HUES48 (cell line): Measurements from ENCODE around the gene APPBP2.
"Not testable (repeated sequence)": the region's sequence is repeated elsewhere in the genome, so short reads cannot be mapped to it uniquely, and the experiment has no call there.

ENCODE experiments used
- H3K27ac ChIP-seq: one replicate; pipeline ENCODE4 v1.7.0; 2013; ENCODE audit warnings: low read depth, low read length, inconsistent platforms
- H3K27me3 ChIP-seq: 2 replicates; pipeline ENCODE4 v1.6.1; 2013; ENCODE audit warnings: mild to moderate bottlenecking, low read length; ENCODE audit not compliant: control insufficient read depth, insufficient read depth
- H3K36me3 ChIP-seq: 2 replicates; pipeline ENCODE4 v1.6.1; 2013; ENCODE audit warnings: low read length; ENCODE audit not compliant: control insufficient read depth, insufficient read depth
- H3K4me1 ChIP-seq: 2 replicates; pipeline ENCODE4 v1.6.1; 2013; ENCODE audit warnings: mild to moderate bottlenecking, low read length; ENCODE audit not compliant: control insufficient read depth, insufficient read depth
- H3K4me3 ChIP-seq: 2 replicates; pipeline ENCODE4 v1.5.1; 2013; ENCODE audit warnings: mild to moderate bottlenecking, low read depth, low read length
- H3K9ac ChIP-seq: 2 replicates; pipeline ENCODE4 v1.6.1; 2013; ENCODE audit warnings: mild to moderate bottlenecking, low read depth, low read length, moderate library complexity
- H3K9me3 ChIP-seq: 2 replicates; pipeline ENCODE4 v1.6.1; 2013; ENCODE audit warnings: low read length; ENCODE audit not compliant: control insufficient read depth, insufficient read depth

The APPBP2 gene

DNA sequence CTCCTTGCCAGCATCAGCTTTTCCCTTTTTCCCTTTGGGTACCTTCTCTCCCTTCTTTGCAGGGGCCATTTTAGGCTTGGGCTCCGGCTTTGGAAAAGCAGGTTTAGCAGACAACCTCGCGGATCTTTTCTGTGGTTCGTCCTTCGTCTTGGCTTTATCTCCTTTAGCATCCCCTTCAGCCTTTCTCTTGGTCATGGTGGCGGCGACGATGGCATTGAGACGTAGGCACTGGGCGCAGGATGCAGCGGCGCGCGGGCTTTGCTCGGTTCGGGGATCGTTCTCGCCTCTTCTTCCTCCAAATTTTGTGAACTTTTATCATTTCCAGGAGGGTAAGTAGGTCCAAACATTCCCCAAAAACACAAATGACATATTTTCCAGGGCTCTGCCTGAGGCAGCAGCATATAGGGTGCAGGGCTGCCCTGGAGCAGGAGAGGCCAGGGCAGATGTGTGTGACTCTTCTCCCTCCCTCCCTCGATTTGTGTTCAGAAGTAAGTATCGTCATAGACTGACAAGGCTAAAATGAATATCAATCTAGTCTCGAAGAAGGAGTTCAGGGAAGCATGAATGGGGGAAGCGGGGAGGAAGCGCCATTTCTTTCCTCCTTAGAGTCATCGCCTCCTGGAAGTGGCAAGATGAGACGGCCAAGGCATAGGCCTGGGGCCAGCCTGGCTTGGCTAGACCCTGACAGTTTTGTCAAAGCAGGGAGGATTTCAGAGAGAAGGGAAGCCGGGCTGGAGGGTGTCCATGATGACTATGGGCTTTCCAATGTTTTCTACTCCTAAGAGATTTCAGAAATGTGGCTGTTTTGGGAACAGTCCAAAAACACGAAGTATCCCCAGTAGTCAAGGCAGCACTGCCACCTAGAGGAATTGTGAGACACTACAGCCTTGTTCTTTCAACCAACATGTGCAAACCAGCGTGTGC lies 90.5 kb downstream of the APPBP2 start:
- H3K9ac ChIP-seq: no peak overlapping the region
- H3K27me3 ChIP-seq: no peaks in the 10 kb centered on the region
- H3K4me1 ChIP-seq: no peaks in the 10 kb centered on the region; the same call in 1 of the 2 replicates
- no peak overlapping the region for H3K4me3 ChIP-seq
- H3K36me3 ChIP-seq: no peaks in the 10 kb centered on the region
- H3K9me3 ChIP-seq: peaks cover 8% of the 10 kb centered on the region; the same call in 1 of the 2 replicates
- no peak overlapping the region for H3K27ac ChIP-seq

DNA sequence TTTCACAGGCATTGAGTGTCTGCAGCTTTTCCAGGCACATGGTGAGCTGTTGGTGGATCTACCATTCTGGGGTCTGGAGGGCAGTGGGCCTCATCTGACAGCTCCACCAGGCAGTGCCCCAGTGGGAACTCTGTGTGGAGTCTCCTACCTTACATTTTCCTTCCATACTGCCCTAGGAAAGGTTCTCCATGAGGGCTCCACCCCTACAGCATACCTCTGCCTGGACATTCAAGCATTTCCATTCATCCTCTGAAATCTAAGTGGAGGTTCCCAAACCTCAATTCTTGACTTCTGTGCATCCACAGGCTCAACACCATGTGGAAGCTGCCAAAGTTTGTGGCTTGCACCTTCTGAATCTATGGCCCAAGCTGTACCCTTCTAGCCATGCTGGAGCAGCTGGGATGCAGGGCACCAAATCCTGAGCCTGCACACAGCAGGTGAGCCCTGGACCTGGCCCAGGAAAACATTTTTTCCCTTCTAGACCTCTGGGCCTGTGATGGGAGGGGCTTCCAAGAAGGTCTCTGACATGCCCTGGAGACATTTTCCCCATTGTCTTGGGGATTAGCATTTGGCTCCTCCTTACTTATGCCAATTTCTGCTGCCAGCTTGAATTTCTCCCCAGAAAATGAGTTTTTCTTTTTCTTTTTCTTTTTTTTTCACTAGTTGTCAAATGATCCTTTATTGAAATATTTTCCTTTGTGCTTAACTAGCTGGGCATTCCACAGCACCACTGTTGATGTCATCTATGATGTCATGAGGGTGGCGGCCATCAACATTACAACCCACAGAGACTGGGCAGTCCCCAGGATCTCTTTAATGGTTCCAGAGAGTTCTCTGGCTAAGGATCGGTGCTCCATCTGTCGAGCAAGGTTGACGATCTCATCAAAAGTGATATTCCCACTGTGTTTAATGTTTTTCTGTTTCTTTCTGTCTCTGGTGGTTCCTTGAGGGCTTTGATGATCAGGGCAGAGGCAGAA lies 92.7 kb downstream of the APPBP2 start:
- H3K9ac ChIP-seq, H3K9me3 ChIP-seq, H3K27me3 ChIP-seq, H3K4me1 ChIP-seq, H3K27ac ChIP-seq, H3K36me3 ChIP-seq, H3K4me3 ChIP-seq: not testable (repeated sequence)

DNA sequence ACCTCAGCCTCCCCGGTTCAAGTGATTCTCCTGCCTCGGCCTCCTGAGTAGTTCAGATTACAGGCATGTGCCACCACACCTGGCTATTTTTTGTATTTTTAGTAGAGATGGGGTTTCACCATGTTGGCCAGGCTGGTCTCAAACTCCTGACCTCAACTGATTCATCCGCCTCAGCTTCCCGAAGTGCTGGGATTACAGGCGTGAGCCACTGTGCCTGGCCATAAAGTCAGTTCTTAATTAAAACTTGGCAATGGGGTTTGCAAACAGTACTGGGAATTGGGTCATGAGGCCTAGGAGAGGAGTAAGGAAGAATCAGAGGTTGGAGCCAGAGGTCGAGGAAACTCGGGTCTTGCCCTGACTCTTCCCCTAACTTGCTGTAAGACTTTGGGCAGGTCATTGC lies 95.5 kb downstream of the APPBP2 start:
- not testable (repeated sequence) for H3K4me3 ChIP-seq, H3K36me3 ChIP-seq, H3K4me1 ChIP-seq, H3K9ac ChIP-seq, H3K9me3 ChIP-seq, H3K27me3 ChIP-seq, H3K27ac ChIP-seq

DNA sequence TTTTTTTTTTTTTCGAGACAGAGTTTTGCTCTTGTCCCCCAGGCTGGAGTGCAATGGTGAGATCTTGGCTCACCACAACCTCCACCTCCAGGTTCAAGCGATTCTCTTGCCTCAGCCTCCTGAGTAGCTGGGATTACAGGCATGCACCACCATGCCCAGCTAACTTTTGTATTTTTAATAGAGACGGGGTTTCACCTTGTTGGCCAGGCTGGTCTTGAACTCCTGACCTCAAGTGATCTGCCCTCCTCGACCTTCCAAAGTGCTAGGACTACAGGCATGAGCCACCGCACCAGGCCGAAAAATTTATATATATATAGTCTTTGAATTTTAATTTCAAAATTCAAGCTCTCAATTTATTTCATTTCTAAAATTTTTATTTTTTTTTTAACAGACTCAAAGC lies 97.6 kb downstream of the APPBP2 start:
- H3K4me3 ChIP-seq, H3K9ac ChIP-seq, H3K4me1 ChIP-seq, H3K27ac ChIP-seq, H3K36me3 ChIP-seq, H3K27me3 ChIP-seq, H3K9me3 ChIP-seq: not testable (repeated sequence)

GRCh38 chr17:60426596-60426995 lies 99.4 kb downstream of the APPBP2 start:
- H3K9ac ChIP-seq: no peak overlapping the region

DNA sequence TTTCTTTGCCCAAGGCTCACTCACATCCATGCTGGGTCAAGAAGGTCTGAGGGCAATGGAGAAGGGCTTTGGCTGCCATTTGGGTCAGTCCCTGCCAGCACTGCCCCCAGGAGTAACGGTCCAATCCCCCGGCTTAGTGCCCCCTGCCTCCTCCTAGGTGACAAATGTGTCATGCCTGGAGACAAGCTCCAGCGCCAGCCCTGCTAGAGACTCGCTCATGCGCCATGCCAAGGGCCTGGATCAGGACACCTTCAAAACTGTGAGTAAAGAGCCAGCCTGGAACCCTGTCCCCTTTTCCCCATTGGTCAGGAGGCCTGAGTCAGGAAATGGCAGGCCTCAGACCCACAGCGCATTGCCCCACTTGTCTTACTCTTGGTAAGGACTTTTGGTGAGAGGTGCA lies 100.4 kb downstream of the APPBP2 start:
- Histone ChIP-seq H3K4me3 (no peak overlapping the region), H3K27me3 (peaks cover 11% of the 10 kb centered on the region), H3K4me1 (peaks cover 10% of the 10 kb centered on the region; the same call in 1 of the 2 replicates), H3K9ac (no peak overlapping the region), H3K9me3 (no peaks in the 10 kb centered on the region), H3K36me3 (no peaks in the 10 kb centered on the region), H3K27ac (no peak overlapping the region)

More at GRCh38 chr17:60426596-60426995, 99.4 kb downstream of the APPBP2 start:
- peaks cover 11% of the 10 kb centered on the region for H3K27me3 ChIP-seq
- peaks cover 7% of the 10 kb centered on the region; the same call in 1 of the 2 replicates for H3K4me1 ChIP-seq
- H3K36me3 ChIP-seq: no peaks in the 10 kb centered on the region
- H3K4me3 ChIP-seq: no peak overlapping the region
- no peak overlapping the region for H3K27ac ChIP-seq
- no peaks in the 10 kb centered on the region for H3K9me3 ChIP-seq

DNA sequence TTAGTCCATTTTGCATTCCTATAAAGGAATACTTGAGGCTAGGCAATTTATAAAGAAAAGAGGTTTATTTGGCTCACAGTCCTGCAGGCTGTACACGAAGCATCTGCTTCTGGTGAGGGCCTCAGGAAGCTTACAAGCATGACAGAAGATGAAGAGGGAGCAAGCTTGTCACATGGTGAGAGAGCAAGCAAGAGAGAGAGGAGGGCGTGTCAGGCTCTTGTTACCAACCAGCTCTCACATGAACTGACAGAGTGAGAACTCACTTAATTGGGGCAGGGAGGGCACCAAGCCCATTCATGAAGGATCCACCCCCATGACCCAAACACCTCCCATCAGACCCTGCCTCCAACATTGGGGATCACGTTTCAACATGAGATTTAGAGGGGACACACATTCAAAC lies 102.2 kb downstream of the APPBP2 start:
- Histone ChIP-seq H3K9me3 (no peaks in the 10 kb centered on the region), H3K27ac (no peak overlapping the region), H3K4me1 (peaks cover 10% of the 10 kb centered on the region; the same call in 1 of the 2 replicates), H3K36me3 (no peaks in the 10 kb centered on the region), H3K4me3 (no peak overlapping the region), H3K9ac (no peak overlapping the region), H3K27me3 (peaks cover 11% of the 10 kb centered on the region)

- Histone ChIP-seq H3K27me3 (peaks cover 11% of the 10 kb centered on the region), H3K36me3 (no peaks in the 10 kb centered on the region), H3K27ac (no peak within 1 kb of the TSS), H3K9me3 (no peaks in the 10 kb centered on the region), H3K4me1 (peaks cover 10% of the 10 kb centered on the region; the same call in 1 of the 2 replicates), H3K9ac (peak within 1 kb of the TSS; percentile 74), H3K4me3 (peak within 1 kb of the TSS; percentile 85)
Measured at GRCh38 chr17:60422162-60422665, 103.8 kb downstream of the APPBP2 start, which contains the start of gene CHCT1. Gene CHCT1, plus strand, starts transcription at chr17:60422489. Its CDS starts 104 bp downstream, at chr17:60422593.

DNA sequence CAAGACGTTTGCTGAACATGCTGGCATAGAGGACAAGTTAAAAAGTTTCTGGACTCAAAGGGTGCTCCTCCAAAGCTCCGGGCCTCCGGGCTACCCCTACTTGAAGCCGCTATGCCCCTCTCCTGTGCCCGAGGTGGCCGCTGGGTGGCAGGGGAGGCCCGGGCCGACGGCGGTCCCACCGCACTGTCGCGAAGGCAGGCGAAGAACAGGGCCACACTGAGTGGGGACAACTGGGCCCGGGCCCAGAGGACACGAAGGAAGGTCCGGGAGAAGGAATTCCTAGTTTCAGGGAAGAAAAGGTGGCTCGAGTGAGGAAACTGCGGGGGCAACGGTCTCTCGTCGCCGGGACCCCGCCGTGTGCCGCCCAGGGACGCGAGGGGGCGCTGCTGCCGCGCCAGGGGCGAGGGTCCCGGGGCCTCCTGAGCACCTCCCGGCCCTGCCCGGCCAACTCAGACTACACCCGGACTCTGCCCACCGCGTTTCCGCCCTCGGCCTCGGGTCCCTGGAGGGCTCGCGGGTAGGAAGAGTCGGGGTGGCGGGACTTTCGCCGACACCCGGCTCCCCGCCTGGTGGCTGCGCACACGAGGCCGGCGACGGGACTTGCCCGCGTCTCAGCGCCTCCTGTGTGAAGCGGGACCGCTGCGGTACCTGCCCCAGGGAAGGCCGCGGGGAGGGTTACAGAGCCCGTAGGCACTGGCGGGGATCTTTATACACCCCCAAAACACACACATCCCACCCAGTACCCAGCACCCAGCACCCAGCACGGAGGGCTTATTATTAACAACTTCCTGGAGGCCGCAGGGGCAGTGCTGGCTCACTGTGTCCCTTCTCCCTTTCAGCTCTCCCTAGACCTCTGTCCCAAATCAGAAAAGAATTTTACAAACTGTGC lies 104.5 kb downstream of the APPBP2 start:
- peak overlapping the region; percentile 85 for H3K4me3 ChIP-seq
- peaks cover 11% of the 10 kb centered on the region for H3K27me3 ChIP-seq
- H3K9me3 ChIP-seq: no peaks in the 10 kb centered on the region
- peak overlapping the region; percentile 74 for H3K9ac ChIP-seq
- no peaks in the 10 kb centered on the region for H3K36me3 ChIP-seq
- no peak overlapping the region for H3K27ac ChIP-seq
- H3K4me1 ChIP-seq: peaks cover 10% of the 10 kb centered on the region; the same call in 1 of the 2 replicates

DNA sequence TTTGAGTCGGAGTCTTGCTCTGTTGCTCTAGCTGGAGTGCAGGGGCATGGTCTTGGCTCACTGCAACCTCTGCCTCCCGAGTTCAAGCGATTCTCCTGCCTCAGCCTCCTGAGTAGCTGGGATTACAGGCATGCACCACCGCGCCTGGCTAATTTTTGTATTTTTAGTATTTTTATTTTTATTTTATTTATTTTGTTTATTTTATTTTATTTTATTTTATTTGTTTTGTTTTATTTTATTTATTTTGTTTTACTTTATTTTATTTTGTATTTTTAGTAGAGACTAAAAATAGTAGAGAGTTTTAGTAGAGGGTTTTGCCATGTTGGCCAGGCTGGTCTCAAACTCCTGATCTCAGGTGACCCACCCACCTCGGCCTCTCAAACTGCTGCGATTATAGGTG lies 106.2 kb downstream of the APPBP2 start:
- H3K4me3 ChIP-seq, H3K36me3 ChIP-seq, H3K9ac ChIP-seq, H3K27ac ChIP-seq, H3K9me3 ChIP-seq, H3K4me1 ChIP-seq: not testable (repeated sequence)
- H3K27me3 ChIP-seq: peaks cover 11% of the 10 kb centered on the region
